PC-3 (cell line): ENCODE measurements around the gene VPS25. TPM values are rescaled to one million over a fixed set of nuclear protein-coding genes. Genes with fewer than 3 reads are reported as not detected.
"Not testable (repeated sequence)": the region's sequence is repeated elsewhere in the genome, so short reads cannot be mapped to it uniquely, and the experiment has no call there.

ENCODE experiments used
- ATAC-seq: fragments of 200-7000 bp; cut with Tn5 transposase; 2 replicates; pipeline ENCODE4 v1.9.1; 2020; ENCODE audit warnings: mild to moderate bottlenecking, moderate library complexity
- BruUV-seq: library from RNA; stranded (reverse); fragments of 400-500 nt; replicated peaks from 2 replicates; lab custom pipeline; 2021; lab: Mats Ljungman, UMichigan
- CTCF ChIA-PET: fragments of 300-600 bp; sonication (Branson Sonifier 250); formaldehyde crosslinking; loops from one replicate; lab custom pipeline; 2022; ENCODE audit warnings: antibody characterized with exemption; lab: Charles Lee
- POLR2A ChIA-PET: fragments of 300-600 bp; sonication (Branson Sonifier 250); formaldehyde crosslinking; loops from one replicate; lab custom pipeline; 2022; ENCODE audit warnings: antibody characterized with exemption; ENCODE audit not compliant: unreplicated experiment; lab: Charles Lee
- DNase-seq: peaks from one replicate; pipeline ENCODE4 v3.0.0-alpha.2; 2015
- H2AFZ ChIP-seq: fragments of 300-600 bp; sonication (generic); 2 replicates; pipeline ENCODE4 v1.6.0; 2016; ENCODE audit warnings: antibody characterized with exemption, low read length
- H3F3A ChIP-seq: fragments of 300-600 bp; sonication (generic); one replicate; pipeline ENCODE4 v1.6.0; 2017; ENCODE audit warnings: antibody characterized with exemption, low read length, control low read depth, mild to moderate bottlenecking; ENCODE audit not compliant: unreplicated experiment
- H3K27ac ChIP-seq: fragments of 300-600 bp; sonication (generic); 2 replicates; pipeline ENCODE4 v1.5.1; 2016; ENCODE audit warnings: mild to moderate bottlenecking, low read length
- H3K27me3 ChIP-seq: fragments of 300-600 bp; sonication (generic); 2 replicates; pipeline ENCODE4 v1.6.1; 2016; ENCODE audit warnings: low read length, mixed read lengths
- H3K36me3 ChIP-seq: fragments of 300-600 bp; sonication (generic); 2 replicates; pipeline ENCODE4 v1.6.1; 2016; ENCODE audit warnings: low read depth, mixed run types, low read length, mixed read lengths
- H3K4me1 ChIP-seq: fragments of 300-600 bp; sonication (generic); 2 replicates; pipeline ENCODE4 v1.5.1; 2016; ENCODE audit warnings: low read length; ENCODE audit not compliant: insufficient read depth
- H3K4me2 ChIP-seq: fragments of 300-600 bp; sonication (generic); 2 replicates; pipeline ENCODE4 v1.6.0; 2016; ENCODE audit warnings: low read length
- H3K4me3 ChIP-seq: fragments of 300-600 bp; sonication (generic); 2 replicates; pipeline ENCODE4 v1.5.1; 2016; ENCODE audit warnings: mild to moderate bottlenecking, low read length, mixed read lengths
- H3K79me2 ChIP-seq: fragments of 300-600 bp; sonication (generic); 2 replicates; pipeline ENCODE4 v1.6.1; 2017; ENCODE audit warnings: low read length, mixed read lengths
- H3K9ac ChIP-seq: fragments of 300-600 bp; sonication (generic); 2 replicates; pipeline ENCODE4 v1.6.0; 2016; ENCODE audit warnings: mild to moderate bottlenecking, low read length
- H3K9me2 ChIP-seq: fragments of 300-600 bp; sonication (generic); replicated peaks from 2 replicates; pipeline ENCODE4 v1.6.1; 2016; ENCODE audit warnings: mixed run types, low read length, mixed read lengths
- H3K9me3 ChIP-seq: fragments of 300-600 bp; sonication (generic); 2 replicates; pipeline ENCODE4 v1.6.1; 2016; ENCODE audit warnings: low read length, mixed read lengths
- H4K20me1 ChIP-seq: fragments of 300-600 bp; sonication (generic); 2 replicates; pipeline ENCODE4 v1.6.1; 2016; ENCODE audit warnings: low read length, mixed read lengths
- CTCF ChIP-seq: fragments of 300-600 bp; sonication (generic); conservative IDR thresholded peaks from 2 replicates; pipeline ENCODE4 v1.5.1; 2017; ENCODE audit warnings: antibody characterized with exemption, low read depth, mild to moderate bottlenecking, low read length
- EZH2 ChIP-seq: fragments of 300-600 bp; sonication (generic); IDR thresholded peaks from one replicate; pipeline ENCODE4 v1.6.1; 2017; ENCODE audit warnings: antibody characterized with exemption, mild to moderate bottlenecking, low read length; ENCODE audit not compliant: unreplicated experiment
- EZH2phosphoT487 ChIP-seq: fragments of 300-600 bp; sonication (generic); IDR thresholded peaks from 2 replicates; pipeline ENCODE4 v1.6.1; 2018; ENCODE audit warnings: mild to moderate bottlenecking, antibody characterized with exemption, low read length, borderline replicate concordance
- intact Hi-C: fragments of 100-400 bp; cut with micrococcal nuclease; formaldehyde crosslinking; loops from 2 replicates; pipeline ENCODE4 v1.9.0; 2023
- total RNA-seq: library from RNA; depleted of rRNA; stranded (reverse); fragments of >200 nt; gene quantifications from 2 replicates; pipeline ENCODE4 v1.2.3, GENCODE V29; 2014

The VPS25 gene
- total RNA-seq, 1 experiment from 2014 or later, result 62.0 TPM

- ChIA-PET CTCF (no interaction called here), POLR2A (no interaction called here)
- H3K4me3 ChIP-seq, result no peak overlapping the region
- no peaks in the 10 kb centered on the region for H3F3A ChIP-seq
- DNase-seq, result no peak
- H4K20me1 ChIP-seq, result no peaks in the 10 kb centered on the region
- no peak for ATAC-seq
- no peak overlapping the region for H3K27ac ChIP-seq
- H3K9me3 ChIP-seq, result no peaks in the 10 kb centered on the region
- H3K27me3 ChIP-seq, result no peaks in the 10 kb centered on the region
- H3K36me3 ChIP-seq, result no peaks in the 10 kb centered on the region
- H3K79me2 ChIP-seq, result no peaks in the 10 kb centered on the region
- no peak overlapping the region for H2AFZ ChIP-seq
- no peaks in the 10 kb centered on the region for H3K9me2 ChIP-seq
- H3K4me1 ChIP-seq, result no peaks in the 10 kb centered on the region; the same call in 1 of the 2 replicates
- H3K9ac ChIP-seq, result no peak overlapping the region
- no peak overlapping the region for H3K4me2 ChIP-seq
- intact Hi-C loops, result no loop called here
- BruUV-seq, result no TSS peak
- TF ChIP-seq EZH2 (no peak), EZH2phosphoT487 (no peak), CTCF (no peak)
These were observed 7.1 kb upstream of the VPS25 start for GRCh38 chr17:42766124-42766523.

DNA sequence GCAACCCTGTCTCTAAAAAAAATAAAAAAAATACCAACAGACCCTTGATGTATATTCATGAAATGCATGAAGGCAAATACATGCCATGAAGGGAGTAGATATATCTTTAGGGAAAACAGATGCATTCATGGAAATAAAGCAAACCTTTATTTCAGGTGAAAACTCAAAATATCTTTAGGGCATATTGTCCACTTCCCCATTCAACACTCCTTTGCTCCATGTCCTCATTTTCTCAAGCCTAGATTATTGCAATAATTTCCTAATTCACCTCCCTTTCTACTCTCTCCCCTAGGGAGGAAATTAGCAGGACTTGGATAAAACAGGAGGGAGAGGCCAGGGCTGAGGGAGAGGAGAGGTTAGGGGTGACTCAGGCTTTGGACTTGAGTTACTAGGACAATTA, 5.7 kb upstream of the VPS25 start:
- CTCF ChIA-PET, result no interaction called here
- POLR2A ChIA-PET, result no interaction called here
- no peak overlapping the region for H2AFZ ChIP-seq
- no peaks in the 10 kb centered on the region for H3K36me3 ChIP-seq
- ATAC-seq, result no peak
- TF ChIP-seq CTCF (no peak), EZH2 (no peak), EZH2phosphoT487 (no peak)
- H3K27ac ChIP-seq, result no peak overlapping the region
- no peaks in the 10 kb centered on the region; the same call in 1 of the 2 replicates for H3K4me1 ChIP-seq
- H3K79me2 ChIP-seq, result no peaks in the 10 kb centered on the region
- DNase-seq, result no peak
- H3K9me2 ChIP-seq, result no peaks in the 10 kb centered on the region
- H3K4me3 ChIP-seq, result no peak overlapping the region
- no peaks in the 10 kb centered on the region for H3F3A ChIP-seq
- no peak overlapping the region for H3K9ac ChIP-seq
- no peaks in the 10 kb centered on the region for H3K27me3 ChIP-seq
- H3K9me3 ChIP-seq, result no peaks in the 10 kb centered on the region
- intact Hi-C loops, result no loop called here
- BruUV-seq, result no TSS peak
- no peak overlapping the region for H3K4me2 ChIP-seq
- H4K20me1 ChIP-seq, result no peaks in the 10 kb centered on the region

- H3K27ac ChIP-seq, H4K20me1 ChIP-seq, H3F3A ChIP-seq, CTCF ChIA-PET, BruUV-seq, H3K36me3 ChIP-seq, H3K27me3 ChIP-seq, H3K9me3 ChIP-seq, POLR2A ChIA-PET, H2AFZ ChIP-seq, H3K79me2 ChIP-seq, H3K9ac ChIP-seq, H3K4me1 ChIP-seq, H3K9me2 ChIP-seq, H3K4me3 ChIP-seq, intact Hi-C loops, H3K4me2 ChIP-seq, DNase-seq, ATAC-seq: not testable (repeated sequence)
These were observed 5.2 kb upstream of the VPS25 start for GRCh38 chr17:42768006-42768405.

GRCh38 chr17:42769964-42770363, 3.3 kb upstream of the VPS25 start:
- H3K4me3 ChIP-seq, ATAC-seq, H3K36me3 ChIP-seq, intact Hi-C loops, H3K27me3 ChIP-seq, CTCF ChIA-PET, BruUV-seq, H4K20me1 ChIP-seq, H3K9ac ChIP-seq, POLR2A ChIA-PET, H3K27ac ChIP-seq, H3K4me2 ChIP-seq, DNase-seq, H3F3A ChIP-seq, H2AFZ ChIP-seq, H3K9me2 ChIP-seq, H3K9me3 ChIP-seq: not testable (repeated sequence)
- Histone ChIP-seq H3K4me1 (peaks cover 13% of the 10 kb centered on the region), H3K79me2 (peaks cover 17% of the 10 kb centered on the region)
